ENCODE results near the gene ACADM.
"Not testable (repeated sequence)": the region's sequence is repeated elsewhere in the genome, so short reads cannot be mapped to it uniquely, and the experiment has no call there.

ACADM gene

GRCh38 chr1:75742047-75742625 lies 17.6 kb downstream of the ACADM start:
- no peak for DNase-seq (ENCODE audit: low read depth)

- DNase-seq (ENCODE audit: low read depth) = no peak
Measured at GRCh38 chr1:75745276-75745675, 20.8 kb downstream of the ACADM start.

GRCh38 chr1:75757210-75757609 lies 32.7 kb downstream of the ACADM start:
- not testable (repeated sequence) for DNase-seq (ENCODE audit: low read depth)

GRCh38 chr1:75758543-75758942 lies 34.0 kb downstream of the ACADM start:
- DNase-seq (ENCODE audit: low read depth) = not testable (repeated sequence)

- DNase-seq (ENCODE audit: low read depth) = no peak
Measured at GRCh38 chr1:75764057-75764655, 39.6 kb downstream of the ACADM start.

- no peak for DNase-seq (ENCODE audit: low read depth)
Measured at GRCh38 chr1:75765697-75766355, 41.3 kb downstream of the ACADM start.

- DNase-seq (ENCODE audit: low read depth) = no peak
Measured at GRCh38 chr1:75768016-75768415, 43.5 kb downstream of the ACADM start.

- DNase-seq (ENCODE audit: low read depth) = no peak
Measured at GRCh38 chr1:75770761-75771160, 46.3 kb downstream of the ACADM start.

GRCh38 chr1:75771978-75772377 lies 47.5 kb downstream of the ACADM start:
- DNase-seq (ENCODE audit: low read depth) = no peak

- not testable (repeated sequence) for DNase-seq (ENCODE audit: low read depth)
Measured at GRCh38 chr1:75777812-75778211, 53.3 kb downstream of the ACADM start.

GRCh38 chr1:75778694-75779093 lies 54.2 kb downstream of the ACADM start:
- DNase-seq (ENCODE audit: low read depth) = not testable (repeated sequence)

GRCh38 chr1:75780183-75780582 lies 55.7 kb downstream of the ACADM start:
- DNase-seq (ENCODE audit: low read depth) = not testable (repeated sequence)

- DNase-seq (ENCODE audit: low read depth) = not testable (repeated sequence)
Measured at GRCh38 chr1:75783920-75784319, 59.4 kb downstream of the ACADM start.

- no peak for DNase-seq (ENCODE audit: low read depth)
Measured at GRCh38 chr1:75785320-75785982, 60.9 kb downstream of the ACADM start.

- DNase-seq (ENCODE audit: low read depth) = peak; percentile 90
Measured at GRCh38 chr1:75785983-75786853, 61.7 kb downstream of the ACADM start, which contains the start of gene RABGGTB. Gene RABGGTB, plus strand, starts transcription at chr1:75786256. Its CDS starts 16 bp downstream, at chr1:75786272.

GRCh38 chr1:75786901-75787493 lies 62.5 kb downstream of the ACADM start:
- no peak for DNase-seq (ENCODE audit: low read depth)

GRCh38 chr1:75787524-75787923 lies 63.0 kb downstream of the ACADM start:
- no peak for DNase-seq (ENCODE audit: low read depth)

- DNase-seq (ENCODE audit: low read depth) = no peak
Measured at GRCh38 chr1:75789988-75790387, 65.5 kb downstream of the ACADM start.

GRCh38 chr1:75791022-75791421 lies 66.5 kb downstream of the ACADM start:
- DNase-seq (ENCODE audit: low read depth) = no peak

GRCh38 chr1:75792091-75792490 lies 67.6 kb downstream of the ACADM start:
- no peak for DNase-seq (ENCODE audit: low read depth)

- DNase-seq (ENCODE audit: low read depth) = no peak
Measured at GRCh38 chr1:75794382-75794781, 69.9 kb downstream of the ACADM start.

Data from activated gamma-delta T cell treated with anti-CD3 and anti-CD28 coated beads, Interleukin-2, amount 50 U/mL, for 16 hours (primary cell).